OCI-LY1 (cell line): ENCODE data around the gene PTPN2.

Experiments used
- EZH2 ChIP-seq: fragments of 200-600 bp; sonication (generic), shearing (Covaris generic); IDR thresholded peaks from 2 replicates; pipeline ENCODE4 v1.8.0; 2017; ENCODE audit warnings: borderline replicate concordance, mixed run types, mild to moderate bottlenecking, antibody characterized with exemption, low read length, moderate library complexity, mixed read lengths
- TF ChIP-seq, protein P1 (sequence below): fragments of 200-600 bp; sonication (generic), shearing (Covaris generic); IDR thresholded peaks from 2 replicates; pipeline ENCODE4 v1.5.1; 2017; ENCODE audit warnings: mild to moderate bottlenecking, antibody characterized with exemption, low read length, moderate library complexity, mixed read lengths

DNA sequence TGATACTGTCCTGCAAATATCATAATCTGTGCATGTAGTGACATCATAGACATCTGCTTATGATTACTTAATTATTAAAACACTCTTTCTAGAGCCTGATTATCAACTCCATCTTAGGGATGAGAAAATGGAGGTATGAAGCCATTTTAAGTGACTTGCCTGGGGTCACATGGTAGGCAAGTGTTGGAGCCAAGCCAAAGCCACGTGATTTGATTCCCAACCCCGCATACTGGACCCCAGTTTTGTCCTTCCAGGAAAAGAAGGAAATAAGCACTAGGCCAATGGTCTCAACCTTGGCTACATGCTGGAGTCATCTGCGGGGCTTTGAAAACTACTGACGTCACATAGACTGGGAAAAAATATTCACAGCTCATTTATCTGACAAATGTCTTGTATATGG is 44.2 kb upstream of the PTPN2 start:
- no peak for TF ChIP-seq EZH2
- TF ChIP-seq, protein P1, sequence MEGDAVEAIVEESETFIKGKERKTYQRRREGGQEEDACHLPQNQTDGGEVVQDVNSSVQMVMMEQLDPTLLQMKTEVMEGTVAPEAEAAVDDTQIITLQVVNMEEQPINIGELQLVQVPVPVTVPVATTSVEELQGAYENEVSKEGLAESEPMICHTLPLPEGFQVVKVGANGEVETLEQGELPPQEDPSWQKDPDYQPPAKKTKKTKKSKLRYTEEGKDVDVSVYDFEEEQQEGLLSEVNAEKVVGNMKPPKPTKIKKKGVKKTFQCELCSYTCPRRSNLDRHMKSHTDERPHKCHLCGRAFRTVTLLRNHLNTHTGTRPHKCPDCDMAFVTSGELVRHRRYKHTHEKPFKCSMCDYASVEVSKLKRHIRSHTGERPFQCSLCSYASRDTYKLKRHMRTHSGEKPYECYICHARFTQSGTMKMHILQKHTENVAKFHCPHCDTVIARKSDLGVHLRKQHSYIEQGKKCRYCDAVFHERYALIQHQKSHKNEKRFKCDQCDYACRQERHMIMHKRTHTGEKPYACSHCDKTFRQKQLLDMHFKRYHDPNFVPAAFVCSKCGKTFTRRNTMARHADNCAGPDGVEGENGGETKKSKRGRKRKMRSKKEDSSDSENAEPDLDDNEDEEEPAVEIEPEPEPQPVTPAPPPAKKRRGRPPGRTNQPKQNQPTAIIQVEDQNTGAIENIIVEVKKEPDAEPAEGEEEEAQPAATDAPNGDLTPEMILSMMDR: no peak
